Measurements from ENCODE around the gene SYT17.

SYT17 gene

GRCh38 chr16:19173649-19174383, 5.8 kb downstream of the SYT17 start:
- TF ChIP-seq RARB (CRISPR knock-in tag; IDR thresholded peaks at IDR 0.05) (no peak), ESRRG (CRISPR knock-in tag; IDR thresholded peaks at IDR 0.05) (no peak), ISL1 (CRISPR knock-in tag; IDR thresholded peaks at IDR 0.05) (no peak), ZNF70 (CRISPR knock-in tag; IDR thresholded peaks at IDR 0.05) (no peak), CSDC2 (CRISPR knock-in tag; IDR thresholded peaks at IDR 0.05) (no peak)
- no peak for ATAC-seq

GRCh38 chr16:19174478-19174877, 6.4 kb downstream of the SYT17 start:
- ATAC-seq, result no peak

GRCh38 chr16:19175492-19176262, 7.6 kb downstream of the SYT17 start:
- TF ChIP-seq CSRNP3 (CRISPR knock-in tag; IDR thresholded peaks at IDR 0.05) (no peak), GLIS3 (CRISPR knock-in tag; IDR thresholded peaks at IDR 0.05) (no peak), POU6F1 (CRISPR knock-in tag; IDR thresholded peaks at IDR 0.05; ENCODE audit: borderline replicate concordance, low read depth) (no peak), ZFP30 (CRISPR knock-in tag; IDR thresholded peaks at IDR 0.05) (no peak)
- no peak for ATAC-seq

More at GRCh38 chr16:19174478-19174877, 6.4 kb downstream of the SYT17 start:
- TF ChIP-seq TOX (CRISPR knock-in tag; IDR thresholded peaks at IDR 0.05; ENCODE audit: borderline replicate concordance) (no peak), ZNF8 (CRISPR knock-in tag; IDR thresholded peaks at IDR 0.05) (no peak)

GRCh38 chr16:19177111-19177739, 9.2 kb downstream of the SYT17 start:
- no peak for ATAC-seq
- TF ChIP-seq ZFP30 (CRISPR knock-in tag; IDR thresholded peaks at IDR 0.05) (no peak), ESRRG (CRISPR knock-in tag; IDR thresholded peaks at IDR 0.05) (no peak), ZNF8 (CRISPR knock-in tag; IDR thresholded peaks at IDR 0.05) (no peak), SNAI2 (CRISPR knock-in tag; IDR thresholded peaks at IDR 0.05) (no peak), TSHZ2 (CRISPR knock-in tag; IDR thresholded peaks at IDR 0.05) (no peak), POU6F1 (CRISPR knock-in tag; IDR thresholded peaks at IDR 0.05; ENCODE audit: borderline replicate concordance, low read depth) (no peak), ZC3H10 (CRISPR knock-in tag; IDR thresholded peaks at IDR 0.05) (no peak), ARNTL (CRISPR knock-in tag; IDR thresholded peaks at IDR 0.05; ENCODE audit: borderline replicate concordance, low read depth) (no peak), BACH2 (CRISPR knock-in tag; IDR thresholded peaks at IDR 0.05; ENCODE audit: borderline replicate concordance) (no peak), RARB (CRISPR knock-in tag; IDR thresholded peaks at IDR 0.05) (no peak), ISL1 (CRISPR knock-in tag; IDR thresholded peaks at IDR 0.05) (no peak), CREB5 (CRISPR knock-in tag; IDR thresholded peaks at IDR 0.05; ENCODE audit: low read depth) (no peak), ZFP3 (CRISPR knock-in tag; IDR thresholded peaks at IDR 0.05) (no peak), GLIS3 (CRISPR knock-in tag; IDR thresholded peaks at IDR 0.05) (no peak), PPARA (CRISPR knock-in tag; IDR thresholded peaks at IDR 0.05; ENCODE audit: borderline replicate concordance) (no peak), ZNF70 (CRISPR knock-in tag; IDR thresholded peaks at IDR 0.05) (no peak), PATZ1 (CRISPR knock-in tag; IDR thresholded peaks at IDR 0.05; ENCODE audit: borderline replicate concordance) (no peak)
